Stimulated activated naive CD8-positive, alpha-beta T cell treated with anti-CD3 and anti-CD28 coated beads, Interleukin-15, amount 100 ng/mL, for 72 hours (primary cell): Measurements from ENCODE around the gene D2HGDH.
A peak's percentile ranks its signal among the peaks of the same experiment; 100 is the strongest.
"Not testable (repeated sequence)": the region's sequence is repeated elsewhere in the genome, so short reads cannot be mapped to it uniquely, and the experiment has no call there.

ENCODE experiments used
- ATAC-seq: fragments of 150-1000 bp; cut with Tn5 transposase; 2 replicates; pipeline ENCODE4 v1.10.0; 2021; ENCODE audit warnings: mild to moderate bottlenecking, moderate library complexity
- DNase-seq, 2 donors: peaks; one replicate each; pipeline ENCODE4 v3.0.0; 2021 to 2022
- H3K27ac Mint-ChIP-seq, 2 donors: one replicate each; pipeline ENCODE4 v1.8.0; 2022; ENCODE audit warnings: mild to moderate bottlenecking in 2 of 2, mixed read lengths in 2 of 2, moderate library complexity in 2 of 2
- H3K27me3 Mint-ChIP-seq: one replicate; pipeline ENCODE4 v1.8.0; 2022; ENCODE audit warnings: mixed read lengths
- H3K4me1 Mint-ChIP-seq: one replicate; pipeline ENCODE4 v1.8.0; 2022; ENCODE audit warnings: mild to moderate bottlenecking, mixed read lengths
- H3K4me3 Mint-ChIP-seq, 2 donors: one replicate each; pipeline ENCODE4 v1.8.0; 2022; ENCODE audit warnings: mild to moderate bottlenecking in 2 of 2, mixed read lengths in 2 of 2, moderate library complexity in 1 of 2
- H3K9me3 Mint-ChIP-seq, 2 donors: one replicate each; pipeline ENCODE4 v1.8.0; 2022; ENCODE audit warnings: mixed read lengths in 2 of 2

The D2HGDH gene

DNA sequence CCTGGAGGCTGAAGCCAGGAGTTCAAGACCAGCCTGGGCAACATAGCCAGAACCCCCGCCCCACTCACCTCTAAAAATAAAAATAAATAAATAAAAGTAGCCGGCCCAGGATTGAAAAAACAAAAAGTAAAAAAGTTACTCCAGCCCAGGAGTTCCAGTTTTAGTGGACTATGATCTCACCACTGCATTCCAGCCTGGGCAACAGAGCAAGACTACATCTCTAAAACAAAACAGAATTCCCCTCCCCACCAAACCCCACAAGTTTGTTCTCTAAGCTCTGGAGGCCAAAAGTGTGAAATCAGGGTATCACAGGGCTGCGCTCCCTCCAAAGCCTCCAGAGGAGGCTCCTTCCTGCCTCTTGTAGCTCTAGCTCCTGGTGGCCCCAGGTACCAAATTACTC is 1.7 kb downstream of the D2HGDH start:
- Mint-ChIP-seq H3K27ac (peak overlapping the region in 1 of 2 donors; percentile 67), H3K27me3 (no peaks in the 10 kb centered on the region), H3K9me3 (no peaks in the 10 kb centered on the region), H3K4me3 (peak overlapping the region; percentile 82 to 91), H3K4me1 (peaks cover 77% of the 10 kb centered on the region)
- DNase-seq (no peak), ATAC-seq (no peak)

DNA sequence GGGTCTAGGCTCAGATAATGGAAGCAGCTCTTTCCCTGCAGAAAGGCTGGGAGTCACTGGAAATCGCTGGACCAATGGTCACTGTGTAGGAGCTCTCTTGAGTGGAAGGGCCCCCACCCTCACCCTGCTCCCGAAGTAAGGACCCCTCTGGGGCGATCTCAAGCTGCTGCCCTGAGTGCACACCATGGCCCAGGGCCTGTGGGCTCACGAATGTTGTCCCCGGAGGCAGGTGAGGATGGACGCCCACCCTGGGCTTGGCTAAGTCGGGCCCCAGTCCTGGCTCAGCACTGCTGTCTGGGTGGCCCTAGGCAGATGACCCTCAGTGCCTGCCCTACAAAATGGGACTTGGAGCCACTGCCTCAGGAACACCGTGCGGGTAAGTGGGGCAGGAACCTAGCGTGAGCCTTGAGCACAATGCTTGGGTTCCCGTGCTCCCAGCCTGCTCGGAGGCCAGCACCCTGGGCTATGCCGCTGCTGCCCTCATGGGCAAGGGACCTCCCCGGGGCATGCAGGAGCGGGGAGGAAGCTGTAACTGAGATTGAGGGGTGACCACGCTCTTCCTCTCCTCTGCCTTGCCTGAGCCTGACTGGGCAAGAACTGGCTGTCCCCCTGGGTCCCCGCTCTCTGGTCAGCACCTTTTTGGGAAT is 3.7 kb downstream of the D2HGDH start:
- H3K27ac Mint-ChIP-seq, result no peak overlapping the region
- ATAC-seq (no peak), DNase-seq (no peak)
- H3K4me3 Mint-ChIP-seq, result no peak overlapping the region
- H3K27me3 Mint-ChIP-seq, result no peaks in the 10 kb centered on the region
- no peaks in the 10 kb centered on the region for H3K9me3 Mint-ChIP-seq
- peaks cover 68% of the 10 kb centered on the region for H3K4me1 Mint-ChIP-seq

DNA sequence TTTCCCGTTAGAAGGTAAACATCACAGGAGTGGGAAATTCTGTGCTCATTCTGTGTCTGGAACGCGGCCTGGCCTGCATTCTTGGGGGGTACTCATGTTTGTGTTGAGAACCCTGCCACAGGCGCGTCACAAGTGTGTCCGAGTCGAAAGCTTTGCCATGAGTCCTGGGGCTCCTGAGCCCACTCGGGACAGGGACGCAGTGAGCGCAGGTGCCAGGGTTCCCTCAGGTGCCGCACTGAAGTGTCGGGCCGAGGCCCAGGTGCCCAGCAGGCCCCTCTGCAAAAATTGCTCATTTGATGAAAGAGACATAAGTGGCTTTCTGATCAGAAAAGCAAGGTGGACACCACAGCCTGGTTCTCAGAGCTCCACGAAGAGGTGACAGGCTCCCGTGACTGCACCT is 4.7 kb downstream of the D2HGDH start:
- no peak overlapping the region for H3K27ac Mint-ChIP-seq
- peaks cover 59% of the 10 kb centered on the region for H3K4me1 Mint-ChIP-seq
- H3K27me3 Mint-ChIP-seq, result no peaks in the 10 kb centered on the region
- no peak for ATAC-seq
- peak overlapping the region in 1 of 2 donors; percentile 34 for H3K4me3 Mint-ChIP-seq
- no peak for DNase-seq
- no peaks in the 10 kb centered on the region for H3K9me3 Mint-ChIP-seq

DNA sequence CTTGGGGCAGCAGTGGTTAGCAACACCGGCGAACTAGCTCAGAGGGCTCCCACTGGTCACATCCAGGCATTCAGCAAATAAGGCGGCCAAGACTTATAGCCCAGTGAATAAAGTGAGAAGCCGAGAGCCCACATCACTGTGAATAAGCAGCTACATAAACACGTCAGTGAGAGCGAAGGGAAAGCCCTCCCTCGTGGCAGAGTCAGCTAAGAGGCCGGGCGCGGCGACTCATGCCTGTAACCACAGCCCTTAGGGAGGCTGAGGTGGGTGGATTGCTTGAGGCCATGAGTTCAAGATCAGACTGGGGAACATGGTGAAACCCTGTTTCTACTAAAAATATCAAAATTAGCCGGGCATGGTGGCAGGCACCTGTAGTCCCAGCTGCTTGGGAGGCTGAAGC is 5.2 kb downstream of the D2HGDH start:
- Mint-ChIP-seq H3K9me3 (no peaks in the 10 kb centered on the region), H3K4me1 (peaks cover 59% of the 10 kb centered on the region), H3K4me3 (peak overlapping the region; percentile 31 to 34), H3K27me3 (no peaks in the 10 kb centered on the region), H3K27ac (peak overlapping the region; percentile 69 to 79)
- peak; percentile 35 for ATAC-seq
- peak in 1 of 2 donors; percentile 57 for DNase-seq

DNA sequence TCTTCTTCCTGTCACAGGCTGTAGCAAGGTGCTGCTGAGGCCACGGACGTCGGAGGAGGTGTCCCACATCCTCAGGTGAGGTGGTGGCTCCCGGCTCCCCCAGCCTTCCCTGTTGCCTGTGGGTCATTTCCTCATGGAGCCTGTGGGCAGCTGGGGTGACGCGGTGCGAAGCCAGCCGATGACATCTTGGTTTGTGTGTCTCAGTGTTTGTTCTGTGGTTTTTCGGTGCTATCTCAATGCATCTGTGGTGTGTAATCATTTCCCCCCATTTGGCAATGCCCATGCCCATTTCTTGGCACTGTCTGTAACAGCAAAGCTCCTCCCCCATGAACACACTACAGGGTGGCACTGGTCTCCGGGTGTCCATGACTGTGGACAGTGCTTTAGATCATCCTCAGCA is 6.6 kb downstream of the D2HGDH start:
- peak; percentile 85 for ATAC-seq

DNA sequence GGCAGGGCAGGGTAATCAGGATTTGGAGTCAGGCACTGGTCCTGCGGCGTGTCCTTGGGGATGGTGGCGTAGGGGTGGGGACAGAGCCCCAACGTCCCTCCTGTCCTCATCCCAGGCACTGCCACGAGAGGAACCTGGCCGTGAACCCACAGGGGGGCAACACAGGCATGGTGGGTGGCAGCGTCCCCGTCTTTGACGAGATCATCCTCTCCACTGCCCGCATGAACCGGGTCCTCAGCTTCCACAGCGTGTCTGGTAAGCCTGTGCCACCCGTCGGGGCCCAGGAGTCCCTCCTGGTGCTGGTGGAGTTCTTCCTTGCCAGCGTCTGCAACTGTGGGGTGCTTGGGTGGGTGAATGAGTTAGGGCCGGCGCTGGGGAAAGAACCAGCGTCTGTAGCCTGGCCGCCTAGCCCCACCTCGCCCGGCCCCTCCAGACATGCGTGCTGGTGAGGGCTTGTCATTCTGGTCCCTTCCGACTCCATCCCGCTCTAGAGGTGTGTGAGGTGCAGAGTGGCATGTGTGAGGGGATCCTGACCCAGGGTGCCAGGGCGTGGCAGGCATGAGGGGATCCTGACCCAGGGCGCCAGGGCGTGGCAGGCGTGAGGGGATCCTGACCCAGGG is 8.0 kb downstream of the D2HGDH start:
- Mint-ChIP-seq H3K4me1 (peaks cover 41% of the 10 kb centered on the region), H3K27me3 (no peaks in the 10 kb centered on the region), H3K27ac (no peak overlapping the region), H3K9me3 (peaks cover 0 to 5% of the 10 kb centered on the region in 2 donors), H3K4me3 (no peak overlapping the region)
- no peak for ATAC-seq
- no peak for DNase-seq

More for the DNA sequence above, 6.6 kb downstream of the D2HGDH start:
- Mint-ChIP-seq H3K27me3 (no peaks in the 10 kb centered on the region), H3K4me3 (peak overlapping the region; percentile 37 to 74), H3K27ac (peak overlapping the region in 1 of 2 donors; percentile 64), H3K9me3 (peaks cover 0 to 3% of the 10 kb centered on the region in 2 donors), H3K4me1 (peaks cover 50% of the 10 kb centered on the region)
- DNase-seq, result peak in 1 of 2 donors; percentile 56

DNA sequence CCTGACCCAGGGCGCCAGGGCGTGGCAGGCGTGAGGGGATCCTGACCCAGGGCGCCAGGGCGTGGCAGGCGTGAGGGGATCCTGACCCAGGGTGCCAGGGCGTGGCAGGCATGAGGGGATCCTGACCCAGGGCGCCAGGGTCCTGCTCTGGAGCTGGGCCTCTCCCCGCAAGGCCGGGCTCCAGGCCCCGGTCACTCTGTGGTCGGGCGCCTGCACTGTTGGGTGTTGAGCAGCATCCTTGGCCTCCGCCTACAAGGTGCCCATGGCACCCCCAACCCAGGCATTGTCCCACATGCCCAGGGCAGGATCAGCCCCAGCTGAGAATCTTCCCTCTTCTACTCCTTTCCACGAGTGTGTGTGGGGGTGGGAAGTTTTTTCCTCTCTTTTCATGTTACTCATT is 8.6 kb downstream of the D2HGDH start:
- H3K27me3 Mint-ChIP-seq, H3K27ac Mint-ChIP-seq, H3K4me3 Mint-ChIP-seq, DNase-seq, ATAC-seq, H3K9me3 Mint-ChIP-seq: not testable (repeated sequence)
- peaks cover 38% of the 10 kb centered on the region for H3K4me1 Mint-ChIP-seq

DNA sequence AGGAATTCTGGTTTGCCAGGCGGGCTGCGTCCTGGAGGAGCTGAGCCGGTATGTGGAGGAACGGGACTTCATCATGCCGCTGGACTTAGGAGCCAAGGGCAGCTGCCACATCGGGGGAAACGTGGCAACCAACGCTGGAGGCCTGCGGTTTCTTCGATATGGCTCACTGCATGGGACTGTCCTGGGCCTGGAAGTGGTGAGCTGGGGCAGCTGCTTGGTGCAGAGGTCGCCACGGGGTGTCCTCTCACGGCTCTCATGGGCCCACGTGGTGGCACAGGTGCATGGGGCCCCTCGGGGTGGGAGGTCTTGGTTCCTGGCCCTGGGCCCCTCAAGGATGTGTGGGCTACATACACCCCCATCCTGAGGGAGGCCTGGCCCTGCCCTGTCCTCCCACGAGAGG is 9.2 kb downstream of the D2HGDH start:
- ATAC-seq (no peak), DNase-seq (no peak)
- Mint-ChIP-seq H3K4me1 (peaks cover 34% of the 10 kb centered on the region), H3K27me3 (no peaks in the 10 kb centered on the region), H3K27ac (peak overlapping the region in 1 of 2 donors; percentile 34), H3K9me3 (peaks cover 0 to 5% of the 10 kb centered on the region in 2 donors), H3K4me3 (no peak overlapping the region)

DNA sequence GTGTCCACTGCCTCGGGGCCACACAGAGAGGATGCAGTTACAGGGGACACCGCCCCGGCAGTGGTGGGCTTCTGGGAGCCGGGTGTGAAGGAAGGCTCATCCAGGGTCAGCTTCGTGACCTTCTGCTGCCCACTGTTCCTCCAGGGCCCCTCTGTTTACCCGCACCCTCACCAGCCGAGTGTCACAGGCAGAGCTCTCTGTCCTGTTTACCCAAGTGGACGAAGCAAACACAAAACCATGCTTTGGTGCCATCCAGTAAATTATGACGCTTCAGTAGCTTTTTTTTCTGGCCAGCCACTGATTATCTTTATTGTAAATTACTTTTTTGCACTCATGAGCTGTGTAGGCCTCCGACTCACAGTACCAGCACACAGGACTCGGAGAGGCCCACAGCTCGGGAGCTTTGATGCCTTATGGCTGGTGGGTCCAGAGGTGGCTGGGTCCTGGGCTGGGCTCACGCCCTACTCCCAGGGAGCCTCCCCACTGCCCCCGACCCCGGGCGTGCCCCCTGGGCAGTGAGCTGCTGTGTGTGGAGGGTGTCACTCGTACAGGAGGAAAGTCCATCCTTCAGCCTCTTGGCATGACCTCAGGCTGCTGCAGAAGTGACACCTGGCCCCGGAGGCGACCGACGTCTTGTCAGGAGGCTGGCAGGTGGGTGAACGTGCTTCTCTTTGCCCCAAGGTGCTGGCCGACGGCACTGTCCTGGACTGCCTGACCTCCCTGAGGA is 9.8 kb downstream of the D2HGDH start:
- ATAC-seq, result no peak
- H3K27me3 Mint-ChIP-seq, result no peaks in the 10 kb centered on the region
- H3K4me1 Mint-ChIP-seq, result peaks cover 29% of the 10 kb centered on the region
- H3K4me3 Mint-ChIP-seq, result no peak overlapping the region
- peaks cover 0 to 5% of the 10 kb centered on the region in 2 donors for H3K9me3 Mint-ChIP-seq
- H3K27ac Mint-ChIP-seq, result no peak overlapping the region
- DNase-seq, result no peak

DNA sequence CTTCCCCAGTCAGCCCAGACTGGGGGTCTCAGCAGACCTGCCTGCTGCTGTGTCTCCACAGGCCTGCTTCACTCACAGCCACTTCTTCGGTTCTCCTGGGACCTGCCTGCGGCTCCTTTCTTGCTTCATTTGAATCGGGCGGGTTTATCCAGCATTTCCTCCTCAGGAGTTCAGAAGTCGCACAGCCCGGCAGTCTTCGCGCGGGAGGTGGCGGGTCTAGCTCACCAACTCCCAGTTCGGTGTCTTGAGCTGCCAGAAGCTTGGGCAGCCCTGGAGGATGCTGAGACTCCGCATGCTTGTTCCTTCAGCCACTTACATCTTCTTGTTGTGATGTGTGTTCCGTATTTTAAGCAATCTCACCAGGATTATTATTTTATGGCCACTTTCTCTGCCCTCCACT is 10.8 kb downstream of the D2HGDH start:
- no peak for ATAC-seq

DNA sequence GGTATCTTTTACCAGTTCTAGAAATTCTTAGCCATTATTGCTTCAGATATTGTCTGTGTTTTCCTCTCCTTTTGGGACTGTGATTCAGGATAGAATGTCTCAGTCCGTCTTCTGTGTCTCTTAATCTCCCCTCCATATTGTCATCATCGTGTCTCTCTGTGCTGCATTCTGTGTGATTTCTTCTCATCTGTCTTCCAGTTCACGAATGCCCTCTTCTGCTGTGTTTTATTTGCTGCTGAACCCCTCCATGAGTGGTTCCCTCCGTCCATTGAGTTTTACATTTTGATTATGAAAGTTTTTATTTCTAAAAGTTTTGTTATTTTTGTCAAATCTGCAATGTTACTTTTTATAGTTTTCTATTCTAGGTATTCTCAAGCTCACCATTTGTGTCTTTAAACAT is 11.7 kb downstream of the D2HGDH start:
- no peak for ATAC-seq
- DNase-seq, result no peak
- no peaks in the 10 kb centered on the region for H3K27me3 Mint-ChIP-seq
- peaks cover 10% of the 10 kb centered on the region for H3K4me1 Mint-ChIP-seq
- no peak overlapping the region for H3K27ac Mint-ChIP-seq
- H3K4me3 Mint-ChIP-seq, result no peak overlapping the region
- peaks cover 0 to 5% of the 10 kb centered on the region in 2 donors for H3K9me3 Mint-ChIP-seq

More for the DNA sequence above, 10.8 kb downstream of the D2HGDH start:
- H3K27me3 Mint-ChIP-seq, result no peaks in the 10 kb centered on the region
- peaks cover 18% of the 10 kb centered on the region for H3K4me1 Mint-ChIP-seq
- no peak overlapping the region for H3K27ac Mint-ChIP-seq
- peaks cover 0 to 5% of the 10 kb centered on the region in 2 donors for H3K9me3 Mint-ChIP-seq
- no peak overlapping the region for H3K4me3 Mint-ChIP-seq
- no peak for DNase-seq

DNA sequence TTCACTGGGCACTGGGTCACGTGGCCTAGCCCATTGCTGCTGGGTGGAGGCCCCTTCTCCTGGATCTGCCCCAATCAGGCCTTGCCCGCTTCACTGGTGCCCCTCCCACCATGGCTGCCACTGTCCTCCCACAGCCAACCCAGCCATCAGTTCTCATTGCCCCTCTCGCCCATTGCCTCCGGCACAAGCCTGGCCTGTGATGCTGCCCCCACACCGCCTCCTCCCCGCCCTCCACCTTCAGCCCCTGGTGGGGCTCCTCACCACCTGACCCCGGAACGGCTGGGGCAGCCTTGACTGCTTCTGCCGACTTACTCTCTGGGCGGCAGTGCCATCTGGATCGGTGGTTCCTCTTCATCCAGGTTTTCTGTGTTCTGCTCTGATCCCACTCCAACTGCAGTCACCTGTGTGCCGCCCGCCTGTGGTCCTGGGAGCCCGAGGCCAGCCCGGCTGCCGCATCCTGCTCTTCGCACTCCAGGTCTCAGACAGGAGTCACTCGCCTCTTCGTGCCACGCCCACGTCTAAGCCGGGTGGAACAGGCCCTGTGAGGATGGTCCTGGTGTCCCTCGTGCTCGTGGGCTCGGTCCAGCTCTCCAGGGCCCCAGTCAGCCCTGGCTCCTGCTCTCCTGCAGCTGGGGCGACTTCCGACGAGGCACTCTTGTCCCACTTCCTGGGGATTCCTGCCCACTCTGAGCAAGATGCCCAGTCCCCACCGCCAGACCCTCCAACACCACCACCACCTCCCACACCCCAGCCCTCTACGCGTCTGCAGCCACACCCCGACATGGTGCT is 14.2 kb downstream of the D2HGDH start:
- Mint-ChIP-seq H3K27me3 (no peaks in the 10 kb centered on the region), H3K4me3 (no peak overlapping the region), H3K27ac (peak overlapping the region in 1 of 2 donors; percentile 67), H3K9me3 (peaks cover 0 to 5% of the 10 kb centered on the region in 2 donors), H3K4me1 (no peaks in the 10 kb centered on the region)
- ATAC-seq (no peak), DNase-seq (no peak)

DNA sequence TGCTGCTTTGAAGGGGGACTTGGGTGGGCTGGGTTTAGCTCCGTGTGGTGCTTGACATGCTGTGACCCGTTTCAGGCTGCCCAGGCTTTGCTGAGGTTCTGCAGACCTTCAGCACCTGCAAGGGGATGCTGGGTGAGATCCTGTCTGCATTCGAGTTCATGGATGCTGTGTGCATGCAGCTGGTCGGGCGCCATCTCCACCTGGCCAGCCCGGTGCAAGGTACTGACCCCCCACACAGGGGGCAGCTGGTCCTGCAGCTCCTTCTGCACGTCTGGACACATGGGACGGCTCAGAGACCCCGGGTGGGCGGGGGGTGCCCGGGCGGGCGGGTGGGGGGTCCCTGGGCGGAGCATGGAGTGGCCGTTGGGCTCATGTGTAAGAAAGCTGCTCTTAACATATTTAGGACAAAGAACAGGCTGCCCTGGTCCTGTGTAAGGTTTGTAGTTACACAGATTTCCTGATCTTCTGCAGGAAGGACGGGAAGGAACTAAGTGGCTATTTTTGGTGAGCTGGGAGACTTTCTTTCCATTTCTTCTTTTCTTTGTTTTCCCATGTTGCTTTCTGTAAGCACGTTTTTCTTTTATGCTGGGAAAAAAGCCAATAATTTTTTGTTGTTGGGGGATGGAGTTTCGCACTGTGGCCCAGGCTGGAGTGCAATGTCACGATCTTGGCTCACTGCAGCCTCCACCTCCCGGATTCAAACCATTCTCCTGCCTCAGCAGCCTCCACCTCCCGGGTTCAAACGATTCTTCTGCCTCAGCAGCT is 15.8 kb downstream of the D2HGDH start:
- ATAC-seq (no peak), DNase-seq (no peak)
- peaks cover 0 to 5% of the 10 kb centered on the region in 2 donors for H3K9me3 Mint-ChIP-seq
- no peak overlapping the region for H3K4me3 Mint-ChIP-seq
- H3K27ac Mint-ChIP-seq, result no peak overlapping the region
- H3K4me1 Mint-ChIP-seq, result no peaks in the 10 kb centered on the region
- no peaks in the 10 kb centered on the region for H3K27me3 Mint-ChIP-seq

DNA sequence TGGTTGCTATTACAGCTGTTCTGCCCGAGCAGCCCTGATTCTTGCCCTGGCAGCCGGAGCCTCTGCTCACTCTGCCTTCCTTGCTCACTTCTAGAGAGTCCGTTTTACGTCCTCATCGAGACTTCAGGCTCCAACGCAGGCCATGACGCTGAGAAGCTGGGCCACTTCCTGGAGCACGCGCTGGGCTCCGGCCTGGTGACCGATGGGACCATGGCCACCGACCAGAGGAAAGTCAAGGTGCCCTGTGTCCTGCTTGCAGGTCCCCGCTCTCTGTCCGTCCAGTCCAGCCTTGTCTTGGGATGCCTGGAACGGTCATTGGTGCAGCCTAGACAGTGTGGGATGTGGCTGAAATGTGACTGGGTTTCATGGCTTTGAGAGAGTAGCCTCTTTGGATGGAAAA is 16.7 kb downstream of the D2HGDH start:
- no peaks in the 10 kb centered on the region for H3K27me3 Mint-ChIP-seq
- ATAC-seq, result no peak
- no peak for DNase-seq
- H3K4me3 Mint-ChIP-seq, result no peak overlapping the region
- no peaks in the 10 kb centered on the region for H3K4me1 Mint-ChIP-seq
- no peak overlapping the region for H3K27ac Mint-ChIP-seq
- peaks cover 0 to under 1% of the 10 kb centered on the region in 2 donors for H3K9me3 Mint-ChIP-seq

DNA sequence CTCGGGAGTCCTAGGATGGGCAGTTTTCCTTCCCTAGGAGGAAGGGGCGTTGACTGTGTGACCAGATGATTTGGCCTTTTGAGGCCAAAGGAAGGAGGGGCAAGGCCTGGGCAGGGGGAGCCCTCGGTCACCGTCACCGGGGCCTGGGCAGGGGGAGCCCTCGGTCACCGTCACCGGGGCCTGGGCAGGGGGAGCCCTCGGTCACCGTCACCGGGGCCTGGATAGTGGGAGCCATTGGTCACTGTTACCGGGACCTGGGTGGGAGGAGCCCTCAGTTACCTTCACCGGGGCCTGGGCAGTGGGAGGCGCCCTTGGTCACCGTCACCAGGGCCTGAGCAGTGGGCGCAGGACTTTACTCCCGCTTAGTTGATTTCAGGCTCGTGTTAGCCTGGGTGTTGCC is 17.3 kb downstream of the D2HGDH start:
- no peaks in the 10 kb centered on the region for H3K9me3 Mint-ChIP-seq
- H3K27me3 Mint-ChIP-seq, result no peaks in the 10 kb centered on the region
- DNase-seq (no peak), ATAC-seq (no peak)
- H3K4me3 Mint-ChIP-seq, result no peak overlapping the region
- H3K27ac Mint-ChIP-seq, result no peak overlapping the region
- no peaks in the 10 kb centered on the region for H3K4me1 Mint-ChIP-seq
